DOHH2 (cell line): Measurements from ENCODE around the gene ADI1.

Experiments
- CTCF ChIP-seq: fragments of 200-600 bp; sonication (generic); IDR thresholded peaks from one replicate; pipeline ENCODE4 v1.5.1; 2014; ENCODE audit warnings: antibody characterized with exemption, mild to moderate bottlenecking, low read depth, low read length; ENCODE audit not compliant: poor library complexity, severe bottlenecking
- EZH2phosphoT487 ChIP-seq: fragments of 200-600 bp; sonication (generic); IDR thresholded peaks from 2 replicates; pipeline ENCODE4 v1.6.1; 2017; ENCODE audit warnings: borderline replicate concordance, mild to moderate bottlenecking, antibody characterized with exemption, low read length, moderate library complexity, mixed read lengths

GRCh38 chr2:3480352-3481010 lies 38.9 kb downstream of the ADI1 start:
- TF ChIP-seq CTCF (no peak), EZH2phosphoT487 (no peak)
